Psoas muscle (tissue), 8 donors: Measurements from ENCODE around the gene HTR3A. TPM values are rescaled to one million over a fixed set of nuclear protein-coding genes. Genes with fewer than 3 reads are reported as not detected.

Source experiments
- ATAC-seq, 4 donors: fragments of 200-7000 bp; cut with Tn5 transposase; one replicate each; pipeline ENCODE4 v1.9.1; 2020; ENCODE audit warnings: moderate library complexity in 3 of 4, mild to moderate bottlenecking in 2 of 4
- DNase-seq, 2 donors: peaks; one replicate each; pipeline ENCODE4 v3.0.0-alpha.2; 2020
- H3K27ac ChIP-seq: fragments of 200-600 bp; one replicate; pipeline ENCODE4 v1.8.0; 2022
- H3K27me3 ChIP-seq, 3 donors: fragments of 200-600 bp in 1 of 3; one replicate each; pipeline versions ENCODE4 v1.6.1 to v1.8.0; 2013 to 2022; ENCODE audit warnings: low read length in 2 of 3, mild to moderate bottlenecking in 2 of 3, moderate library complexity in 1 of 3; ENCODE audit not compliant: insufficient read depth in 3 of 3
- H3K36me3 ChIP-seq, 2 donors: fragments of 200-600 bp in 1 of 2; one replicate each; pipeline versions ENCODE4 v1.6.1 to v1.8.0; 2013 to 2022; ENCODE audit warnings: low read depth in 1 of 2, mild to moderate bottlenecking in 1 of 2, moderate library complexity in 1 of 2; ENCODE audit not compliant: insufficient read depth in 1 of 2
- H3K4me1 ChIP-seq: fragments of 200-600 bp; one replicate; pipeline ENCODE4 v1.8.0; 2022
- H3K4me3 ChIP-seq: fragments of 200-600 bp; one replicate; pipeline ENCODE4 v1.8.0; 2022; ENCODE audit warnings: mild to moderate bottlenecking
- H3K9me3 ChIP-seq: fragments of 200-600 bp; one replicate; pipeline ENCODE4 v1.8.0; 2022
- CTCF ChIP-seq: fragments of 200-600 bp; IDR thresholded peaks from one replicate; pipeline ENCODE4 v1.8.0; 2022; ENCODE audit warnings: antibody characterized with exemption
- WGBS, 3 donors: extraction: QIAGEN DNeasy Blood & Tissue Kit; methylation state at CpG; one replicate each; pipeline versions ENCODE4 v1.1.6 to v1.1.7; 2013; 5-methylcytosine and 5-hydroxymethylcytosine counted together
- intact Hi-C, 2 donors: fragments of 100-400 bp; cut with DNase I; formaldehyde crosslinking; loops; one replicate each; pipeline versions ENCODE4 v1.11.0 to v1.14.2; 2022
- polyA plus RNA-seq, 3 donors: library from polyadenylated mRNA; stranded (reverse); fragments of 200-250 nt; gene quantifications; one replicate each; pipeline ENCODE4 v1.2.3, GENCODE V29; 2013
- total RNA-seq, 4 donors: library from RNA; stranded (reverse); fragmentation: NEBNext Ultra II Directional in 2 of 4; extraction: Animal tissue kit (Norgen Biotek cat#: 25700) in 2 of 4; gene quantifications; one replicate each; pipeline versions ENCODE4 v1.2.1 to v1.2.4, GENCODE V29; 2021 to 2023
- donor health status: healthy with polysubstance abuse.
- donor health status: DM: no; HTN: no; CAD: no; lungs with moderate emphysema.
- donor health status: Bipolar disorder and iron deficiency.
- donor health status: healthy.
- donor health status: DM: yes; HTN: yes; CAD: no.
- donor health status: DM: no; HTN: no; CAD: no.
- donor health status: DM: no; HTN: no; CAD: no.
- donor health status: DM: yes; HTN: yes; CAD: no.

Gene HTR3A
- total and polyA plus RNA-seq, 7 donors = 0.03 to 1.4 TPM; not detected in 5

- Histone ChIP-seq H3K36me3 (no peaks in the 10 kb centered on the region), H3K9me3 (no peaks in the 10 kb centered on the region), H3K4me1 (no peaks in the 10 kb centered on the region), H3K27ac (no peak overlapping the region), H3K27me3 (no peaks in the 10 kb centered on the region), H3K4me3 (no peak overlapping the region)
- 50 to 56% (median 54%) methylated on average over 5 of the region's 5 CpGs for WGBS, 3 donors
- intact Hi-C loops = no loop called here
- DNase-seq (no peak), ATAC-seq (no peak)
- TF ChIP-seq CTCF = no peak
Observed at GRCh38 chr11:114019574-114019973, 44.7 kb downstream of the HTR3A start.

DNA sequence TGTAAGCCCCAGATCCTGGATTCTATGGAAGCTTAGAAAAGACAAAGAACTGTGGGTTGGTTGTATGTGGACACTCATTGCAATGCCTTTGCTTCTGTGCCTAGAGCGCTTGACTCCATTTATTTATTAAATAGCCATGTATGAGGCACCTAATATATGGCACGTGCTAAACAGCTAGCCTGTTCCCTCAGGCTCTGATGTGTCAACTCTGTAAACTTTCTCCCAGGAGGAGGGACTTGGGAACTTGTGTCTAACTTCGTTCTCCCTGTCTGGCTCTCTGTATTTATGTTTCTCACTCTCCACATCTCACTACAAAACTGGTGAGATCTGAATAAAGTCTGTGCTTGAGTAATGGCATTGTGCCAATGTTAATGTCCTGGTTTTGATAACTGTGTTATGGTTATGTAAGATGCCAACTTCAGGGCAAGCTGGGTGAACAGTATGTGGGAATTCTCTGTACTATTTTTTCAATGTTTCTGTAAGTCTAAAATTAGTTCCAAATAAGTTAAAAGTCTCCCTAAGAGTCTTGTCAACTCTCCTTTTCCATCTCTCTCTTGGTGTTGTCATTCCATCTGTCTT is 50.5 kb downstream of the HTR3A start:
- Histone ChIP-seq H3K27me3 (no peaks in the 10 kb centered on the region), H3K4me1 (no peaks in the 10 kb centered on the region), H3K36me3 (no peaks in the 10 kb centered on the region), H3K4me3 (no peak overlapping the region), H3K9me3 (no peaks in the 10 kb centered on the region), H3K27ac (no peak overlapping the region)
- ATAC-seq = no peak
- no peak for DNase-seq
- intact Hi-C loops = no loop called here
- no peak for TF ChIP-seq CTCF
- 62 to 73% (median 64%) methylated on average over 3 of the region's 3 CpGs for WGBS, 3 donors

- WGBS, 3 donors = 41 to 66% (median 53%) methylated on average over 1 of the region's 1 CpG
- no peak for TF ChIP-seq CTCF
- DNase-seq (no peak), ATAC-seq (no peak)
- Histone ChIP-seq H3K9me3 (no peaks in the 10 kb centered on the region), H3K36me3 (no peaks in the 10 kb centered on the region), H3K27me3 (no peaks in the 10 kb centered on the region), H3K27ac (no peak overlapping the region), H3K4me3 (no peak overlapping the region), H3K4me1 (no peaks in the 10 kb centered on the region)
- intact Hi-C loops = no loop called here
Observed at GRCh38 chr11:114026355-114026754, 51.4 kb downstream of the HTR3A start.

GRCh38 chr11:114027391-114027790 is 52.5 kb downstream of the HTR3A start:
- 77 to 85% (median 81%) methylated on average over 11 of the region's 11 CpGs for WGBS, 3 donors
- intact Hi-C loops = no loop called here
- TF ChIP-seq CTCF = no peak

DNA sequence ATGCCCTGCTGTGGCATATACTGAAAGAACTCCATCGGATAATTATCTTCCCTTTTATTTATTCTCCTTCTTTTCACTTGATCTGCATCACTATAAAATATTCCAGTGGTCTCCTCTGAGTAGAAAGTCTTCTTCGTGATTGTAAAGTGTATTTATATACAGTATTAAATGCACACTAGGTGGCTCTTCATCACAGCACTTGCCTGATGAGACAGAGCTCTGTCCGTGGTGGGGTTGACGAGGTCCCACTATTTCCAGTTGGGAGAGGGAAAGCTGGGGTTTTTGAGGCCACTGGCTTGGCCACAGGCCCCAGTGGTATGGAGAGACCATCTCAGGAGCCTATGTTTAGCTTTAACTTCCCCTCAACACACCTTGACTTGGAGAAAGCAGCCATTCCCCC is 53.0 kb downstream of the HTR3A start:
- no peaks in the 10 kb centered on the region for H3K4me1 ChIP-seq
- no peak overlapping the region for H3K4me3 ChIP-seq
- H3K36me3 ChIP-seq = no peaks in the 10 kb centered on the region
- peak; percentile 17 for TF ChIP-seq CTCF
- DNase-seq (no peak), ATAC-seq (peak; percentile 42 to 70 (median 56))
- intact Hi-C loops = no loop called here
- no peaks in the 10 kb centered on the region for H3K27me3 ChIP-seq
- H3K27ac ChIP-seq = no peak overlapping the region
- H3K9me3 ChIP-seq = no peaks in the 10 kb centered on the region
- 47 to 63% (median 53%) methylated on average over 4 of the region's 4 CpGs for WGBS, 3 donors

More at GRCh38 chr11:114027391-114027790, 52.5 kb downstream of the HTR3A start:
- H3K27ac ChIP-seq = no peak overlapping the region
- H3K4me3 ChIP-seq = no peak overlapping the region
- no peak for ATAC-seq
- H3K4me1 ChIP-seq = no peaks in the 10 kb centered on the region
- H3K36me3 ChIP-seq = no peaks in the 10 kb centered on the region
- no peak for DNase-seq
- no peaks in the 10 kb centered on the region for H3K9me3 ChIP-seq
- H3K27me3 ChIP-seq = no peaks in the 10 kb centered on the region
